HEK293 (cell line): Measurements from ENCODE around the gene PIBF1.

Experiments used
- CTCF ChIP-seq: fragments of 450-650 bp; formaldehyde crosslinking; IDR thresholded peaks from 2 replicates; pipeline ENCODE4 v1.5.1; 2016; ENCODE audit warnings: missing biosample characterization, missing genetic modification characterization
- YY1 ChIP-seq: fragments of 450-650 bp; formaldehyde crosslinking; IDR thresholded peaks from 2 replicates; pipeline ENCODE4 v1.5.1; 2018; ENCODE audit warnings: missing biosample characterization, missing genetic modification characterization
- ZNF501 ChIP-seq: fragments of 450-650 bp; formaldehyde crosslinking; IDR thresholded peaks from 2 replicates; pipeline ENCODE4 v1.5.1; 2016; ENCODE audit warnings: missing biosample characterization, missing genetic modification characterization

- no peak for TF ChIP-seq CTCF
- TF ChIP-seq YY1, result no peak
- no peak for TF ChIP-seq ZNF501
Measured at GRCh38 chr13:72970956-72971355, 189.0 kb downstream of the PIBF1 start.
